OCI-LY1 (cell line): ENCODE results near the gene CAMK4.

Experiments
- H2AFZ ChIP-seq: fragments of 200-600 bp; sonication (generic), shearing (Covaris generic); 2 replicates; pipeline ENCODE4 v1.6.0; 2014; ENCODE audit warnings: antibody characterized with exemption, mild to moderate bottlenecking, low read length
- H3F3A ChIP-seq: fragments of 200-600 bp; sonication (generic), shearing (Covaris generic); 2 replicates; pipeline ENCODE4 v1.6.0; 2014; ENCODE audit warnings: mild to moderate bottlenecking, antibody characterized with exemption, low read length, moderate library complexity; ENCODE audit not compliant: insufficient read depth
- H3K27ac ChIP-seq: fragments of 200-600 bp; sonication (generic); 2 replicates; pipeline ENCODE4 v1.5.1; 2014; ENCODE audit warnings: low read length, mixed run types, mild to moderate bottlenecking, low read depth; ENCODE audit not compliant: poor library complexity, severe bottlenecking
- H3K27me3 ChIP-seq: fragments of 200-600 bp; sonication (generic); 2 replicates; pipeline ENCODE4 v1.6.0; 2014; ENCODE audit warnings: antibody characterized with exemption, mild to moderate bottlenecking, low read length, moderate library complexity; ENCODE audit not compliant: insufficient read depth
- H3K36me3 ChIP-seq: fragments of 200-600 bp; sonication (generic); 2 replicates; pipeline ENCODE4 v1.6.1; 2014; ENCODE audit warnings: mild to moderate bottlenecking, antibody characterized with exemption, low read length, moderate library complexity, mixed read lengths; ENCODE audit not compliant: insufficient read depth
- H3K4me1 ChIP-seq: fragments of 200-600 bp; sonication (generic); 2 replicates; pipeline ENCODE4 v1.5.1; 2014; ENCODE audit warnings: mild to moderate bottlenecking, low read length, moderate library complexity; ENCODE audit not compliant: insufficient read depth, severe bottlenecking
- H3K4me2 ChIP-seq: fragments of 200-600 bp; sonication (generic), shearing (Covaris generic); 2 replicates; pipeline ENCODE4 v1.6.1; 2014; ENCODE audit warnings: low read length
- H3K4me3 ChIP-seq: fragments of 200-600 bp; sonication (generic); 2 replicates; pipeline ENCODE4 v1.5.1; 2014; ENCODE audit warnings: low read length, low read depth, mild to moderate bottlenecking, mixed read lengths; ENCODE audit not compliant: poor library complexity, severe bottlenecking
- H3K79me2 ChIP-seq: fragments of 200-600 bp; shearing (Covaris generic); 2 replicates; pipeline ENCODE4 v1.6.1; 2016; ENCODE audit warnings: mixed run types, low read length, mixed read lengths; ENCODE audit not compliant: insufficient read depth
- H3K9ac ChIP-seq: fragments of 200-600 bp; sonication (generic), shearing (Covaris generic); 2 replicates; pipeline ENCODE4 v1.6.1; 2014; ENCODE audit warnings: mild to moderate bottlenecking, low read length, mixed read lengths
- H3K9me2 ChIP-seq: fragments of 200-600 bp; sonication (generic), shearing (Covaris generic); 2 replicates; pipeline ENCODE4 v1.6.1; 2014; ENCODE audit warnings: low read depth, mild to moderate bottlenecking, low read length, mixed read lengths
- H3K9me3 ChIP-seq: fragments of 200-600 bp; shearing (Covaris generic); 2 replicates; pipeline ENCODE4 v1.6.1; 2014; ENCODE audit warnings: low read length, mixed read lengths
- H4K20me1 ChIP-seq: fragments of 200-600 bp; sonication (generic), shearing (Covaris generic); 2 replicates; pipeline ENCODE4 v1.6.0; 2016; ENCODE audit warnings: mild to moderate bottlenecking, low read length; ENCODE audit not compliant: insufficient read depth
- CTCF ChIP-seq: fragments of 200-600 bp; sonication (generic), shearing (Covaris generic); IDR thresholded peaks from 2 replicates; pipeline ENCODE4 v1.5.1; 2017; ENCODE audit warnings: mild to moderate bottlenecking, antibody characterized with exemption, low read length, moderate library complexity, mixed read lengths
- EZH2 ChIP-seq: fragments of 200-600 bp; sonication (generic), shearing (Covaris generic); IDR thresholded peaks from 2 replicates; pipeline ENCODE4 v1.8.0; 2017; ENCODE audit warnings: borderline replicate concordance, mixed run types, mild to moderate bottlenecking, antibody characterized with exemption, low read length, moderate library complexity, mixed read lengths

Gene CAMK4

DNA sequence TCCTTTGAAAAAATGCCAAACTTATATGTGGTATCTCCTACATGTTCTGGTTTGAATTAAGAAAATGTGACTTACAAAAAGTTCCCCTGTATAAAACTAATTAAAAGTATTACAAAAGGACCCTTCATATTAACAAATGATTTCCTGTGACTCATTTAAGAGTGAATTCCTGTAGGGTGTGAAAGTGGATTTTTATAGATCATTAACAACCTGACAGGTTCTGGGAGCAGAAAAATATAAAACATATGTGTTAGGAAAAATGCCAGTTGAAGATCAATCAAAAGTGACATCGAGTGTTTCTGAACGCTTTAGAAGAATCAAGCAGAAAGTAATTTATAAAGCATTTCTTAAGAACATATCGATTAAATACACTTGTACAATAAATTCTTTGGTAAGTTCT, 35.5 kb downstream of the CAMK4 start:
- Histone ChIP-seq H3K79me2 (peaks cover 84% of the 10 kb centered on the region), H3K36me3 (peaks cover 61% of the 10 kb centered on the region), H3K27ac (no peak overlapping the region), H3K4me1 (peaks cover 49% of the 10 kb centered on the region), H4K20me1 (no peaks in the 10 kb centered on the region), H2AFZ (no peak overlapping the region), H3K27me3 (no peaks in the 10 kb centered on the region), H3K4me3 (no peak overlapping the region), H3K9me3 (no peaks in the 10 kb centered on the region), H3K9me2 (no peaks in the 10 kb centered on the region), H3K4me2 (no peak overlapping the region), H3F3A (no peaks in the 10 kb centered on the region), H3K9ac (no peak overlapping the region)
- TF ChIP-seq CTCF = no peak
- TF ChIP-seq EZH2 = no peak

GRCh38 chr5:111261610-111262009, 37.4 kb downstream of the CAMK4 start:
- TF ChIP-seq CTCF (no peak), EZH2 (no peak)
- Histone ChIP-seq H3K4me1 (peaks cover 34% of the 10 kb centered on the region), H3F3A (no peaks in the 10 kb centered on the region), H3K27ac (no peak overlapping the region), H3K9ac (no peak overlapping the region), H2AFZ (no peak overlapping the region), H3K9me3 (no peaks in the 10 kb centered on the region), H3K79me2 (peaks cover 83% of the 10 kb centered on the region), H4K20me1 (no peaks in the 10 kb centered on the region), H3K4me2 (no peak overlapping the region), H3K4me3 (no peak overlapping the region), H3K36me3 (peaks cover 61% of the 10 kb centered on the region), H3K9me2 (no peaks in the 10 kb centered on the region), H3K27me3 (no peaks in the 10 kb centered on the region)

DNA sequence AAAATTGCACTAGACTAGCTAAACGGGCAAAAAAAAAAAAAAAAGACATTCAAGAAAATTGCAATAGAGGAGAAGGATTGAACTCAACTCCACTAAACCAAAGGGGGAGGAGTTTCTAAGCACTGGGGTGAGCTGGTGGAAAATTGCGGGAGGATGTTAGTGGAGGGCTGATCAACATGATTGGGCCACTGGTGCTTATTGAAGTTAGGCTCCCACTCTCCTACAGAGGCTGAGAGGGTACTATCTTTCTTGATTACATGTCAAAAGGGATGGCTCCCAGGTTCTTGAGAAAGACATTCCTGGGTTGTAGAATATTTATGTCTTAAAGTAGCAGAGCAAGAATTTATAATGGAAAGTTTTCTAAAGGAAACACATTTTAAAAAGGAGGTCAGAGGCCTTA, 38.0 kb downstream of the CAMK4 start:
- Histone ChIP-seq H3K4me2 (no peak overlapping the region), H3K79me2 (peaks cover 86% of the 10 kb centered on the region), H2AFZ (no peak overlapping the region), H3K27ac (no peak overlapping the region), H3K27me3 (no peaks in the 10 kb centered on the region), H3K36me3 (peaks cover 60% of the 10 kb centered on the region), H3K9me2 (no peaks in the 10 kb centered on the region), H4K20me1 (no peaks in the 10 kb centered on the region), H3K4me1 (peaks cover 34% of the 10 kb centered on the region), H3K4me3 (no peak overlapping the region), H3K9me3 (no peaks in the 10 kb centered on the region), H3F3A (no peaks in the 10 kb centered on the region), H3K9ac (no peak overlapping the region)
- TF ChIP-seq EZH2 = no peak
- TF ChIP-seq CTCF = no peak
